HG03342 (cell line): ENCODE measurements around the gene FOXA3.

Experiments used
- ATAC-seq: cut with Tn5 transposase; IDR thresholded peaks from one replicate; pipeline ENCODE4 v1.9.1; 2021; ENCODE audit warnings: mild to moderate bottlenecking, moderate library complexity; ENCODE audit not compliant: unreplicated experiment

The FOXA3 gene

GRCh38 chr19:45917421-45918091, 53.4 kb downstream of the FOXA3 start:
- no peak for ATAC-seq

- ATAC-seq = no peak
Observed at GRCh38 chr19:45918721-45919120, 54.6 kb downstream of the FOXA3 start.

GRCh38 chr19:45919678-45920077, 55.6 kb downstream of the FOXA3 start:
- no peak for ATAC-seq

GRCh38 chr19:45920458-45920857, 56.3 kb downstream of the FOXA3 start:
- no peak for ATAC-seq

- no peak for ATAC-seq
Observed at GRCh38 chr19:45922281-45922680, 58.2 kb downstream of the FOXA3 start.
